ENCODE results near the gene SPATA31C2.

DNA sequence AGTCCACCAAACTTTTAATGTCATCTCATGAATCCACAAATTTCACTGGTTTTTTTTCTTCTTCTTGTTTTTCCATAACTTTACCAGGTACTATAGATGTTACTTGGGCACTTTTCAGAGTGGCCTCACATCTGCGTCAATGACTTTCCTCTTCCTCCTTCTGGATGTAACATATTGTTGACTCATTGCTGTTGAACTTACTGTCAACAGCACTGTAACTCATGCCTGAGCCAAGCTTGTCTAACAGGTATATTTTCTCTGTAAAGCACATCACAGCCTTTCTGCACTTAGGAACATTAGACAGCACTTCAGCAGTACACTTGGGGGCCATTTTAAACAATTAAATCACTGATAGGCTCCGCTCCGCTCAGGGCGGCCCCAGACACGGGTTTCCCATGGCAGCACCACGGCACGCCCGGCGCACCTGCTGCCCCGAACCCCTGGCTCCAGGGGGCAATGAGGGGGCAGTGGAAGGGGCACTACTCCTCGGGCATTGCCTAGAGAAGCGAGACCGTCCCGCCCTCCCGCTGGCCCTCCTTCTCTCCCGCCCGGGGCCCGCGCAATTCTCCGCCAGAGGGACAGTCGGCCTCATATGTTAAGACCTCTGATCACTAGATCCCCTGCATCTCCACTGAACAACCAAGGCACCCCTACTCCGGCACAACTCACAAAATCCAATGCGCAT is 41.9 kb upstream of the SPATA31C2 start:
- TF ChIP-seq POLR2A (IDR thresholded peaks at IDR 0.05; ENCODE audit: extremely low read depth, insufficient read length) (no peak), CTCF (IDR thresholded peaks at IDR 0.05; ENCODE audit: low read depth, low read length) (no peak)
